ENCODE measurements around the gene RAD51B. TPM values are rescaled to one million over a fixed set of nuclear protein-coding genes. Genes with fewer than 3 reads are reported as not detected.

RAD51B gene
- total and polyA plus RNA-seq, 2 of the 13 experiments (the other 11 are each of a cell fraction or from before 2014, with no cell fraction given) = 7.0 to 9.5 TPM

DNA sequence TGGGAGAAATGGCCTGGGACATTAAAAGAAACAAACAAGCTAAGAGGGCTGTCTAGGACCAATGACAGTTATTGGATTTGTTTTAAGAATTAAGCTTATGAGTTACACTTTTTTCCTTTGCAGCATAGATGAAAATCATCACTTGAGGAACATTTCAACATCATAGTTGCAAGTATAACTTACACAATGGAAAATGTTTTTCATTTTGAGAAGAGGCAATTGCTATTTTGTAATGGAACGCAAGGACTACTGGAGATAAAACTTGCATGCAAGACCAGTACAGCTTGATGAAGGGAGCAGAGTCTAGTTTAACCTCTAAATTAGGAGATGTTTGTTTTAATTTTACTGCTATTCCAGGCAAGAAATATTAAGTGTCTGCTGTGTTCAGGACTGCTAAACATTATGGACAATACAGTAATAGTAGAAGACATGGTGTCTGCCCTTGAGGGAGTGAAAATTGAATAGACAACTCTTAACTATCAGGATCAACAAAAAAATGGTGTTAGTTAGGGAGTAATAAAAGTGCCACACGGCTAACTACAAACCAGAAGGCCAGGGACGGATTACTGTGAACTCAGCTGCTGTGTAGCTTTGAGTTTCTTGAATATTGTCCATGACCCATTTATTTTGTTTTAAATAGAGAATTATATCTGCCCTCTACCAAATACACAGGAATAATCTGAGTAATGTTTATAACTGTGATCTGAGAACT lies 374.5 kb downstream of the RAD51B start (continued):
- TF ChIP-seq ZSCAN25 (CRISPR knock-in tag; IDR thresholded peaks at IDR 0.05) (no peak), ZNF841 (CRISPR knock-in tag; IDR thresholded peaks at IDR 0.05; ENCODE audit: borderline replicate concordance) (no peak), KDM6A (CRISPR knock-in tag; IDR thresholded peaks at IDR 0.05; ENCODE audit: low read depth) (no peak), ATF7-NPFF (CRISPR knock-in tag; IDR thresholded peaks at IDR 0.05; ENCODE audit: low read depth) (no peak), TSC22D2 (CRISPR knock-in tag; IDR thresholded peaks at IDR 0.05; ENCODE audit: borderline replicate concordance) (no peak), THAP7 (CRISPR knock-in tag; IDR thresholded peaks at IDR 0.05) (no peak), IRF1 (CRISPR knock-in tag; IDR thresholded peaks at IDR 0.05; ENCODE audit: low read depth) (no peak), HNRNPLL (IDR thresholded peaks at IDR 0.05; ENCODE audit: low read depth, low read length, poor library complexity, severe bottlenecking) (no peak)

DNA sequence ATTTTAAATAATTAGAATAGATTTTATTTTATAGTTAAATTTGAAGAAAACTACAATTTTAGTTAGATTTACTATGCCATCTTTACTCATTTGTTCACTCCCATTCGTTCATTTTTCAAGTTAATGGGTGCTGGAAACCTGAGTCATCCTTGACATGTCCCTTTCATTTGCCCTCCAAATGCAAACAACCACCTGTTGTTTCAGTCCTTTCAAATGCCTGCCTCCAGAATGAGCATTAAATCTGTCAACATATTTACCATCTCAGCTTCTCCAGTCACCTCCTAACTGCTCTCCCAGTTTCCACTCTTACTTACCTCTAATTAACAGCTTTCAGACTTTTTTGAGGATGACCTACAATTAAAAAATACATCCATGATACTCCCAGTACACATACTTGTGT lies 375.5 kb downstream of the RAD51B start:
- Histone ChIP-seq H3K27me3 (ENCODE audit: control insufficient read depth in 1 of 2, insufficient read depth in 2 of 2, low read length in 2 of 2) (no peaks in the 10 kb centered on the region), H3K79me2 (ENCODE audit: insufficient read depth, low read length) (no peaks in the 10 kb centered on the region), H3K4me2 (ENCODE audit: low read depth, low read length) (0 out of 2 replicates have a peak overlapping the region, but pooled peaks have one; percentile 1), H3K27ac (ENCODE audit: extremely low read length, insufficient read depth, low read length) (no peak overlapping the region), H3K4me1 (ENCODE audit: insufficient read depth, low read length) (peaks cover 66% of the 10 kb centered on the region), H3K36me3 (replicated peaks in 1 of 2; ENCODE audit: control insufficient read depth in 1 of 2, insufficient read depth in 2 of 2, low read length in 2 of 2) (no peaks in the 10 kb centered on the region), H2AFZ (ENCODE audit: low read length) (no peak overlapping the region), H3K9ac (ENCODE audit: insufficient read depth, low read depth, low read length) (no peak overlapping the region), H3K9me3 (ENCODE audit: low read length) (no peaks in the 10 kb centered on the region), H3K4me3 (replicated peaks in 1 of 3; ENCODE audit: insufficient read depth in 1 of 3, low read depth in 2 of 3, low read length in 3 of 3) (no peak overlapping the region), H4K20me1 (ENCODE audit: insufficient read depth, low read length) (no peaks in the 10 kb centered on the region)
- ChIA-PET POLR2A (interaction anchor here (1.1 kb wide), 1 partner anchor 23 kb away, joined by 3 read pairs; no protein-coding TSS in a partner anchor), CTCF (ENCODE audit: low intra/inter-chr PET ratio, low total read pairs) (no interaction called here)
- in situ Hi-C loops (cut with HindIII; ENCODE audit: extremely low pct_ligation_motif_present, low pct_unique_long_range_greater_than_20kb) = no loop called here
- WGBS (ENCODE audit: low lambda C conversion rate) = 0% methylated on average over 1 of the region's 1 CpG
- FAIRE-seq = peak; percentile 73
- peak; percentile 71 for ATAC-seq
- no TSS peak for BruUV-seq (replicated peaks)
- intact Hi-C loops (cut with micrococcal nuclease; ENCODE audit: unreplicated experiment) = no loop called here
- peak; percentile 80 for DNase-seq (ENCODE audit: low spot score)
- TF ChIP-seq ONECUT2 (CRISPR knock-in tag; IDR thresholded peaks at IDR 0.05) = no peak
- no peak for TF ChIP-seq ZEB1 (IDR thresholded peaks at IDR 0.05; ENCODE audit: insufficient replicate concordance, low read depth)
- TF ChIP-seq ZNF224 (CRISPR knock-in tag; IDR thresholded peaks at IDR 0.05) = no peak
- no peak for TF ChIP-seq EZH2 (conservative IDR thresholded peaks at IDR 0.05; ENCODE audit: low read depth, low read length)
- peak; percentile 25; the same call in 1 of the 2 replicates for TF ChIP-seq DRAP1 (CRISPR knock-in tag; IDR thresholded peaks at IDR 0.05)
- no peak for TF ChIP-seq ZNF207 (IDR thresholded peaks at IDR 0.05; ENCODE audit: borderline replicate concordance)
- TF ChIP-seq CREB3 (CRISPR knock-in tag; IDR thresholded peaks at IDR 0.05) = no peak
- no peak for TF ChIP-seq ELF4 (CRISPR knock-in tag; IDR thresholded peaks at IDR 0.05; ENCODE audit: borderline replicate concordance)
- peak; percentile 81 for TF ChIP-seq FOXA3 (CRISPR knock-in tag; IDR thresholded peaks at IDR 0.05)
- TF ChIP-seq ZFP37 (CRISPR knock-in tag; IDR thresholded peaks at IDR 0.05; ENCODE audit: borderline replicate concordance) = no peak
- no peak for TF ChIP-seq ZNF350 (CRISPR knock-in tag; IDR thresholded peaks at IDR 0.05; ENCODE audit: borderline replicate concordance, low read depth)
- TF ChIP-seq IKZF5 (CRISPR knock-in tag; IDR thresholded peaks at IDR 0.05) = peak; percentile 42; the same call in 1 of the 2 replicates

Data from HepG2 (cell line).